ENCODE measurements around the gene PLAC1.

DNA sequence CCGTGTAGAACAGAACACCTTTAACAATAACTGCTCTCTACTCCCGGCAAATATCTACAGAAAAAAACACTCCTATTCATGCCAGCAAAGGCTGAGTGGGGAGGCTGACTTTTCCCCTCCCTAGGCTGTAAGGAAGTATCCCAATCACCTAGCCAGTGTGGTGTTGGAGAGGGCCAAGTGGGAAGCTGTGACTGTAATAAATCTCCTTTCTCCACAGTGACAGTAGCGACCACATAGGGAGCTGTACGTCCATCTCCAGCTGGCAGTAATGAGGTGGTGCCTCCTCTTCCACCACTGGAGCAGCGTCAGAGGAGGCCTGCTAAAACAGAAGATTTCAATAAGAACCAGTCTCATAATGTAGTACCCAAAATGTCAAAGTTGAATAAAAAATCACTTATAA is 47.9 kb upstream of the PLAC1 start:
- TF ChIP-seq CEBPB (IDR thresholded peaks at IDR 0.05; ENCODE audit: borderline replicate concordance, low read depth, low read length) (no peak), ZNF558 (CRISPR knock-in tag; IDR thresholded peaks at IDR 0.05; ENCODE audit: borderline replicate concordance) (no peak), CTCF (CRISPR knock-in tag; IDR thresholded peaks at IDR 0.05) (no peak), PRPF4 (IDR thresholded peaks at IDR 0.05; ENCODE audit: low read depth, low read length, poor library complexity, severe bottlenecking) (no peak), BCL6 (CRISPR knock-in tag; IDR thresholded peaks at IDR 0.05) (no peak)
- TF ChIP-seq, protein P1, sequence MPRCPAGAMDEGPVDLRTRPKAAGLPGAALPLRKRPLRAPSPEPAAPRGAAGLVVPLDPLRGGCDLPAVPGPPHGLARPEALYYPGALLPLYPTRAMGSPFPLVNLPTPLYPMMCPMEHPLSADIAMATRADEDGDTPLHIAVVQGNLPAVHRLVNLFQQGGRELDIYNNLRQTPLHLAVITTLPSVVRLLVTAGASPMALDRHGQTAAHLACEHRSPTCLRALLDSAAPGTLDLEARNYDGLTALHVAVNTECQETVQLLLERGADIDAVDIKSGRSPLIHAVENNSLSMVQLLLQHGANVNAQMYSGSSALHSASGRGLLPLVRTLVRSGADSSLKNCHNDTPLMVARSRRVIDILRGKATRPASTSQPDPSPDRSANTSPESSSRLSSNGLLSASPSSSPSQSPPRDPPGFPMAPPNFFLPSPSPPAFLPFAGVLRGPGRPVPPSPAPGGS (CRISPR knock-in tag; IDR thresholded peaks at IDR 0.05): no peak

Data from HepG2 (cell line).